GM20431 (cell line): Measurements from ENCODE around the gene ANO3.
"Not testable (repeated sequence)": the region's sequence is repeated elsewhere in the genome, so short reads cannot be mapped to it uniquely, and the experiment has no call there.

ENCODE experiments used
- in situ Hi-C: fragments of 300-500 bp; cut with MseI, MboI; formaldehyde crosslinking; loops from one replicate; pipeline ENCODE4 v1.15.0; 2020; ENCODE audit warnings: low sequenced_read_pairs; ENCODE audit not compliant: unreplicated experiment

ANO3 gene

DNA sequence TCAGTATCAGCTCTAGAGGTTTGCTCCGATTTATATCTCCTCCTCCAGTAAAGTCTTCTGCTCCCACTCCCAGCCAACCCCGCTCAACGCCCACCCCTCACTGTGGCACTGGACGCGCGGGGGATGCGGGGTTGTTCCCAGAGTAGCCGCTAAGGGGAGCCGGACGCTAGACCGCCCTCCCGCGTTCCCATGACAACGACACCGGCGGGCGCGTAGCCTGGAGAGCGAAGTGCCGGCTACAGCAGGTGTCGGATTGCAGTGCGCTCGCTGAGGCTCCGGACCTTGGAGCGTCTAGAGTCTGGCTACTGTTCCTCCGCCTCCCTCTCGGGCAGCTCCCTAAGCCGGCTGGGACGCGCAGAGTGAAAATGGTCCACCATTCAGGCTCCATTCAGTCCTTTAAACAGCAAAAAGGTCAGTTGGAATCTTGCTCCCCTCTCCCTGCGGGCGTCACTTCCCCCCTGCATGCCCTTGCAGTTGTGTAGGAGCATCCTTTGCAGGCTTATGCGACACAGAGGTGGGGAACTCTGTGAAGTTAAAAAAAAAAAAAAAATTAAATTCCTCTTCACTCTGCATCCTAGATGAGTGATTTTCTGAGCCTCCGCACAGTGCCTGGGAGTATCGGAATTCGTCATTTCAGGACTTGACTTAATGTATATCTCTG is at the start of gene ANO3:
Gene ANO3, plus strand, starts transcription at position 220 of the 661 bp plus-strand sequence. Its CDS starts 146 bp downstream, at position 366.
- in situ Hi-C loops = no loop called here

DNA sequence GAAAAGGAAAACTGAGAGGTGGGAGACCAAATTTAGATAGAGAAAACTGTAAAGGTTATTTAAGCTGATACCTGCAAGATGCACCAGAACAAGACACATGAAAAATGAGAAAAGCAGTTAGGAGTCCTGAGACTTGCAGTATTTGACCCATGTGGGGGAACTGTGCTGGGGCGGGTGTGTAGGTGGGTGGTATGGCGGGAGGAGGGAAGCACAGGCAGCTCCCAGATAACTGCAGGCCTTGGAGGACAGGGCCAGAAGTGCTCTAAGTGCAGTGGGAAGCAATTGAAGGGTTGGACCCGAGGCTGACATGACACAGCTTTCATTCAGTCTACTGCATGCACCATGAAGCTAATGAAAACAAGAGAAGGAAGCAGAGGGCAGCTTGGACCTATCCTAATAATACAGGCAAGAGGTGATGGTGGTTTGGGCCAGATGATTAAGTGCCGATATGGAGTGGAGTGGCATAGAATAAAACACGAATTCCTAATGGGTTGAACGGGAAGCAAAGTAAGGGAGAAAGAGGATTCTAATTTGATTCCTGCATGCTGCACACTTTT is 48.0 kb upstream of the ANO3 start:
- in situ Hi-C loops = loop anchor here (25.0 kb wide), 1 partner anchor 353 kb away; no protein-coding TSS in a partner anchor

DNA sequence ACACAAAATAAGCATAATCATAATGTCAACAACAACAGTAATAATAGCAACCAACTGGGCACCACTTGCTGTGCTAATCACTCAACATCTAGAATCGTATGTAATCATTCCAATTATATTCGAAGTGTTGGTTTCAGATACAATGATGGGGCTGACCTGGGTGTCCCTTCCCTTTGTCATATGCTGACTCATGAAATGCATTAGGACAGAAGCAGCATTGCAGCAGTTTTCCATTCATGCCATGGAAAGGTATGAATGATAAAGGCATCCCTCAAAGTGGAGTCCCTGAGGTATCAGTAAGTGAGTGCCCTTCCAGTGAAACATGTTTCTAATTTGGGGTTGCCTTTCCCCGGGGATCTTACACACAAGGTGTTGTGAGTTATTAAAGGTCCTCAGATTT is 46.3 kb upstream of the ANO3 start:
- in situ Hi-C loops = loop anchor here (25.0 kb wide), 1 partner anchor 352 kb away; no protein-coding TSS in a partner anchor

DNA sequence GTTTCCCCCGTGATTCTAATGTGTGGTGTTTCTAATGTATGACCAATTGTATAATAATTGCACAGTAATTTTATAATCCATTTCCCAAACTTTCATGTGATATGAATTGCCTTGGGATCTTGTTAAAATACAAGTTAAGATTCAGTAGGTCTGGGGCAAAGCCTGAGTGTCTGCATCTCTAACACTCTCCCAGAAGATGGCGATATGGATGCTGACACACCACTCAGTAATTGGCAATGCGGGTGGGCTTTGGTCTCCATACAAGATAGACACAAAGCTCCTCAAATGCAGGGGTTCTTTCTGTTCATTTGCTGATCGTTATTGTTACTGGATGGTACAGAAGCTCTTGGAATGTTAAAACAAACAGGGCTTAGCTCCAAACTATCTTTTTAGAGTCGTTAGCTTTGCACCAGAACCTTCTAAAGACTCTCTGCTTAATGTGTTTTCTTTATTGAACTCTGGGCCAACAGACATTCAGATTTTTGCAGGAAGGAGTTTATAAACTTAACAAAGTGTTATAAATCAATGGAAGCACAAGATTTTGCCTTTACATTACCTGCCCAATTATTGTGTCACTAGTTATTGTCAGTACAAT is 45.4 kb upstream of the ANO3 start:
- in situ Hi-C loops = loop anchor here (25.0 kb wide), 1 partner anchor 351 kb away; no protein-coding TSS in a partner anchor

DNA sequence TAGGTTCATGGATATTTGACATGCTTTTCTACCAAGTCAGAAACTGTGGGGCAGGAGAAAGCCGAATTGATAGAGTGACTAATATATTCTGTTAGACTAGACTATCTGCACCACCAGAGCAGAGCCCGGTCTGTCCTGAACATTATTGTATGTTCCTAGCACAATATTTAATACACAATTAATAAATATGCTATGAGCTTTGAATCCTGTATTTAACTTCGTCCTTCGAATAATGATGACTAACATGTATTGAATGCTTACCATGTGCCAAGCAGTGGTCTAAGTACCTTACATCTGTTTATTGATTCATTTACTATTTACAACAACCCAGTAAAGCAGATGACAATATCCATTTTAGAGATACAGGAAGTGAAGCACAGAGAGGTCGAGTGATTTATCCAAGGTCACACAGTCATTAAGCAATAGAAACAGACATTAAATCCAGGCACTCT is 44.8 kb upstream of the ANO3 start:
- in situ Hi-C loops = loop anchor here (25.0 kb wide), 1 partner anchor 350 kb away; no protein-coding TSS in a partner anchor

DNA sequence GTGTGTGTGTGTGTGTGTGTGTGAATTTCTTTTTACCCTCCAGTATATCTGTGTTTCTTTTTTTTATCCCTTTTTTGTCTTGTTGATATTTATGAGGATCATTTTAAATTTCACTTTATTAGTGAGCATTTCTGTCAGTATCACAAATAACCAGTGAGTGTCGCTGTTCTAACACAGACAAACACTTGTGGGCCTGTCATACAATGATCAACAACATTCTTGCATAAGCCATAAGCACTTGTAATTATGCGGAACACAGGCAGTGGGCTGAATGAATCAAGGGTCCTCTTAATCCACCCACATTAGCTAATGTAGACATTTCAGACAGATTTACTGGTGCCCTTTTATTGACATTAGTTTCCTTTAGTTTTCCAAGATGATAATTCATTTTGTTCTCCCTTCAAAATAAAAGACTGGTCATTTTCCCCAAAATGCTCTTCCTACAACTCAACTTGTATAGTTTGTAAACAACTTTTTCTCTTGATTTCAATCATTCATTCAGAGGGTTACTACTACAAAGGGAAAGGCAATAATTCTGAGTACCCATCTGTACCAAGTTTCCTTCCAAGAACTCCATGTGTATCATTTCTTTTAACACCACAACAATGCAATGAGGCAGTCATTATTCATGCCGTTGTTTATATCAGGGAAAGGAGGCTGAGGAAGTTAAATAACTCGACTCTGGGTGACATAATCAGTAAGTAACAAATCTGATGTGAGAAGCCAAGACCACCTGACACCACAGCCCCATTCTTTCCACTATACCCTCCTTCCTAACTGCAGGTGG is 34.5 kb upstream of the ANO3 start:
- in situ Hi-C loops = loop anchor here (25.0 kb wide), 1 partner anchor 340 kb away; no protein-coding TSS in a partner anchor

DNA sequence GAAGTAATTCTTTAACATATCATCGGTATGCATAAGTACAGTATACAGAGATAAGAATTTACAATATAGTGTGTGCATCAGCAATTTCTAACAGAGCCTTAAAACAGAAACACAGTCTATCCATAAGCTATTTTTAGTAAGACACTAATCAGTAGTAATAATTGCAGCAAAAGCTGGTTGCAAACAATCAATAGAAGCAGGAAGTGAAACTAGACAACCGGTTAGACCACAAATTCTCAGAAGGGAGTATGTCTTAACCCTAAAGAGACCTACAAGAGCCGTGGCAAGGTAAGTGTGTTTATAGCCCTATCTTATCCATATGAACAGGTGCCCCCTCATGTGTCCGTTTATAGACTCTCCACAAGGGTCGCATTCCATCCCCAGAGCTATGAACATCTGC is 15.6 kb upstream of the ANO3 start:
- in situ Hi-C loops = not testable (repeated sequence)

DNA sequence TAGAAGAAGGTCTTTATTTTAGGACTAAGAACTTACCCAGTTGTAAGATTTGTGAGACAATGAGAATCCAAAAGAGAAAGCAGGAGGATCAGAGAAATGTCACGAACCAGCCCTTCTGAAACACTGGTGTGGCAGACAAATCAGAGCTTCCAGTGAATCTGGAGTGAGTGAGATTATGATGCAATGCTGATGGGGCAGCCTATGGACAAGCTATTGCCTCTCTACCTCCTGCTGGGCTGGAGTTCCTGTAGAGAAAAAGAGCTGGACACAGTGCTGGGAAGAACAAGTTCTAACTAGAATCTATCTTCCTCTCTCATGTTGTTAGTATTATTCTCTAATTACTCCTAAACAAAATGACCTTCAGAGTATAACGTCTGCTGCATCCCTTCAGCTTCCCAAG is 12.0 kb upstream of the ANO3 start:
- in situ Hi-C loops = no loop called here

DNA sequence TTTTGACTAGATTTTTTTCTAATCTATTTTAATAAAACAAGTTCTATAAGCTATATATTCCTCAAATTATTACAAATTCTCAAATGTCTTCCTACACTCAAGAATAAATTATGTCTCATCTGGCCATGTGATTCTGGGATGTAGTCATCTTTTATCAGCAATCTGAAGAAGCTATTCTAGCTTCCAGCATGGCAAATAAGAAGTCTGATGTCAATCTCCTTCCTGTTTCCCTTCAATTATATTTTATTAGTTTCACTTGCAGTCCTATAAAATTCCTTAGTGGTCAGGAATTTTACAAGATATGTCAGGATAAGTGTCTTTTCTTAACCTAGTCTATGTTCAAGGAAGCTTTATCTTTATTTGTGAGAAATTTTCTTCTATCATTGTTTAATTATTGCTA is 10.4 kb upstream of the ANO3 start:
- in situ Hi-C loops = no loop called here

DNA sequence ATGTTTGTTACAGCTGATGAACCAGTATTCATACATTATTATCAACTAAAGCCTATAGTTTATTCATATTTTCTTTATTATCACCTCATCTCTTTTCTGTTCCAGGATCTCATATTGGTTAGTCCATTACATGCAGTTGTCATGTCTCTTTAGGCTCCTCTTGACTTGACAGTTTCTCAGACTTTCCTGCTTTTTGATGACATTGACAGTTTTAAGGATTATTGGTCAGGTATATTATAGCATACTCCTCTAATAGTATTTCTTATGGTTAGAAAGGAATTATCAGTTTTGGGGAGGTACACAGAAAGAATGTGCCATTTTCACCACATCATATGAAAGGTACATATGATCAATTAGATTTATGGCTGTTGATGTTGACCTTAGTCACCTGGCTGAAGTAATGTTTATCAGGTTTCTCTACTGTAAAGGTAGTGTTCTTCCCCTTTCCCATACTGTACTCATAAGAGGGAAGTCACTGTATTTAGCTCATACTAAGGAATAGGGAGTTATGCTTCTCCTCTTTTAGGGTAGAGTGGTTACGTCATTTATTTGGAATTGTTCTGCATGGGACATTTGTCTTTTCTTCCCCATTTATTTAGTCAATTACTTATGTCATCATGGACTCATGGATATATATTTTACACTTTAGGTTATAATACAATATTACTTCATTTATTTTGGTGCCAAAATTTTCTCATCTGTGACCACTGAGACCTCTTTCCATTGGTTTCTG is 9.4 kb upstream of the ANO3 start:
- in situ Hi-C loops = no loop called here

DNA sequence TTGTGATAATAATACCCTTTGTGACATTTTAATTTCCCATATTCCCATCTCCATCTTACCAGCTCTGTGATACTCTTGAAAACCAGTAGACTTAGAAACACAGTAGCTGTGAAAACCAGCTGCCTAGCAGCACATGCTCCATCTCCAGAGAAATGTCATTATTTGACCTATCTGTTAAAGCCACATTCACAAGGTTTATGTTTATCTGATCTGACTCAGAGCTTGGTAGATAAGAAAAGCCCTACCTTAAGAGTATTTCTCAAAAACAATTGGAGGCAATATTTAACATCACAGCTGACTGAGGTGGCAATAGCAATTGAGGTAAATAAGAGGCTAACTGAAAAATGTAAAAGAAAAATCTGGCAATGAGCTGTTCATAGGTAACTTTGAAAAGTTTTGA is 8.1 kb upstream of the ANO3 start:
- in situ Hi-C loops = no loop called here

DNA sequence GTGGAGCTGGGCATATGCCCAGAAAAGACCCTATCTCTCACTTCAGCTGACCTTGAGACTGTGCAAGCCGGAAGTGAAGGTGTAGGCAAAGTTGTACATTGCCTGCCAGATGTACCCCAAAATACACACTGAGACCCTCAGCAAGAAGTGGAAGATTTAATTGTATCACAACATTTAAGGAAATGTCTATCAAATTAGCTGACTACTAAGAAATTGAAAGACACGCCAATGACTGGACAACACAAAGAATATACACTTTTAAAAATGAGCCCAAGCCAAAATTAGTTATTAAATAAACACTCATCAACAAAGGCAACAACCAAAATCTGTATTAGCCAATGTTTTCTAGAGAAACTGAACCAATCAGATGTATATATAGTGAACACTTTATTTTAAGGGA is 7.7 kb upstream of the ANO3 start:
- in situ Hi-C loops = no loop called here

DNA sequence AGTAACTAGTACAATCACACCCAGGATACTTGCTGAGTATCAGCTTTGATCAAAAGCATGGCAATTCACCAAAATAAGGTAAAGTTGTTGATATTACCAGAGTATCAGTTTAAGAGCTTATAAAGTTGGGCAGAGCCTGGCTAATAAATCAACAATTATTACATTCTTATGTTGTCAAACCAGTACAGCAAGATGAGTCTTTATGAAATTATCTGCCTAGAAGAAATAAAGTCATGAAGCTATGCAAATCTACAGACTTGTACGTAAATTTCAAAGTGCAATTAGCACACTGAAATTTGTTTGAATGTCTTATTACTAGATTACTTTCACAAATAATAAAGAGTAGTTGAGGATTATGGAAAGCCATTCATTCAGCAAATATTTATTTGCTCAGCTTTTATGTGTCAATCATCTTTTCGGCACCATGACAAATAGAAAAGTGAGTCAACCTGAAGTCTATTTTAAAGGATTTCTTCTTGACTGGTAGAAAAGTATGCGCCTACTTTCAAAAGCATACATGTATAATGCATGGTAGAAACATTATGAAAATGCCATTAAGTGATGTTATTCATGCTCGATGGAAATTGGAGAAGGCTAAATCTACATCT is 5.0 kb upstream of the ANO3 start:
- in situ Hi-C loops = no loop called here

DNA sequence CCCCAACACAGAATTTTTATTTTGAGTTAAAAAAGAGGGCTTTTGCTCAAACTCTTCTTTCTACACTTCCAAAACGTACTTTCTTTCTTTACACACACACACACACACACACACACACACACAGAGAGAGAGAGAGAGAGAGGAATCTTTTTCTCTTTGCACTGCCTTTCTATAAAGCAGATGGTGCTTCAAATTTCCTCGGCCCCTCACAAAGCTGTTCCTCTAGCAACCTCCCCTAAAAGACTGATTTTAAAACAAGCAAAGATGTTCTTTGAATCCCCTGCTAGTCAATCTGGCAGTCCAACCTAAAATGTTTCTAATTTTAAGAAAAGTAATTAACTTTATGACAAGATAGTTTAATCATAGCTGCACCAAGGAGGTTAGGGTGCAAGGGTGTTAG is 2.7 kb upstream of the ANO3 start:
- in situ Hi-C loops = no loop called here

DNA sequence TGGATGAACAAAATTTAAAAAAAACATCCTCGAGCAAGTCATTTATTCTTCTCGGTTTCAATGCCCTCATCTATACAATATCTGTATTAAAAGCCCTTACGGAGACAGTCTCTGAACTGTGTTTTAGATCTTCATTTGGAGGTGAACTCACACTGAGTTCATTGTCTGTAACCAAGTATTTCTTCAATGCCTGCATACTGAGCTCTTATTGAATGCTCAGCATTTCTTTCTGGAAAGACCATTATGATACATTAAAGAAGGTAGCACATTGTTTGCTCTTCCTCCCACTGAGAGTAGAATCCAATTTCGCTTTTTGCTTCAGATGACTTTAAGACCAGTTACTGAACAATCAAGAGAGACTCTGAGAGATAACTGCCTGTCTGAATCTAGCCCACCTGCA is 1.7 kb upstream of the ANO3 start:
- in situ Hi-C loops = no loop called here

DNA sequence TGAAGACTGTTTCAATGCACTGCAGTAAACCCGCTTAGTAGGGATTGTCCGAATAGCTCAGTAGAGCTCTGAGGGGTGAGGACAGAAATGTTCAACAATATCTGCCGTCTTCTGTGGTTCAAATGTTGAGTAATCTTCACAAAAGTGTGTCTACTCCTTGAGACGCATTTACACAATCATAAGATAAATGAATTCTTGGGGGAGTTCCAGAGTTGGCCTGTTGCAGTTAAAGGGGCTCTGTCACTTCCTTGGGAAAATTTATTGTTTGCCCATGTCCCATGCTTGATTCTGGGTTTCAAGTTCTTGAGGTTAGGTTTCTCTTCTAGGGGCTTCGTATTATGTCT is 614 bp downstream of the ANO3 start:
- in situ Hi-C loops = no loop called here

DNA sequence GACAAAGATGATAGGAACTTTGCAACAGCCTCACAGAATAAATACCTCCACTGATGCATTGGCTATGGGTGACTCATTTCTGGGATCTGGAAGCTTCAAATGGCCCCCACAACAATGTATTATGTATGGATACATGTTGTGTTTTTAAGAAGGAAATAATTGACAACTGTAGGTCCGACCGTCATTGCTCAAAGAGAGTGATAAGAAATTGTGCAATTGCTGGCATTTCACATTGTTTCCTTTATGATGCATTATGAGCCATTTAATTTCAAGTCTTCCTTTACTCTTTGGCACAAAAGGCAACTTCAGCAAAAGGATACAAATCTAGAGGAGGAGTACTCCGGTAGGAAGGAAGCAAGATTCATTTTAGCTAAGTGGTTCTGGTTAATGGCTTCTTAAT is 2.0 kb downstream of the ANO3 start:
- in situ Hi-C loops = no loop called here

DNA sequence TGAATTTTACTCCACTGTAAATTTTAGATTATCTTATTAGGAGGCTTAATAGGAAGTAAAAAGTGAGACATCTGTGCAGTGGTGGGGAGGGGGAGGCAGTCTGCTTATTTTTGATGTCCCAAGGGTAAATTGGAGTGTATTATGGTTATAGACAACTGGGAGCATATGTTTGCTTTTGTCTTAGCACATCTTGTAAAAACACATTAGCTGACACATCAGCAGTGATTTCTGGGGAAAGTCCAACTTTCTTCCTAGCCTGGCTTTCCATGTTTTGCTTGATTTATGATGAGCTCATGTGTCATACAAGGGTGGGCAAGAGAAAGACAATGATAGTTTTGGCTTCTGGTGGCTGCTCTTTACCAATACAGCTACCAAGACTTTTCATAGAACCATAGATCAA is 4.0 kb downstream of the ANO3 start:
- in situ Hi-C loops = no loop called here

DNA sequence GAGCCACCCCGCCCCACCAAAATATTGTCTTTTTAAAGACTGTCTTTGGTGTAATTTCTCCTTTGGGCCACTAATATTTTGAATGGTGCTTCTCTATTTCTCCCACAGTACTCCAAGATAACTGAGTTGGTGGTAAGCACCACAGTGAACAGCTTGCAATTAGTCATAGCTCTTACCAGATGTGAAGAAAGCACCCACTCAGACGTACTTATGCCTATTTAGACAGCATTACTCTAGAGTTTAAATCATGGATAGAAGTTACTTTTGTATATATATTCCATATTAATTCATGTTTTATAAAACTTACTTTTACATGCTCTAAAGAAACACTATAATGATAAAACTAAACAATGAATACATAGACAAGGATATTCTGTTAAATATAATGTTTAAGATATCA is 12.7 kb downstream of the ANO3 start:
- in situ Hi-C loops = no loop called here

DNA sequence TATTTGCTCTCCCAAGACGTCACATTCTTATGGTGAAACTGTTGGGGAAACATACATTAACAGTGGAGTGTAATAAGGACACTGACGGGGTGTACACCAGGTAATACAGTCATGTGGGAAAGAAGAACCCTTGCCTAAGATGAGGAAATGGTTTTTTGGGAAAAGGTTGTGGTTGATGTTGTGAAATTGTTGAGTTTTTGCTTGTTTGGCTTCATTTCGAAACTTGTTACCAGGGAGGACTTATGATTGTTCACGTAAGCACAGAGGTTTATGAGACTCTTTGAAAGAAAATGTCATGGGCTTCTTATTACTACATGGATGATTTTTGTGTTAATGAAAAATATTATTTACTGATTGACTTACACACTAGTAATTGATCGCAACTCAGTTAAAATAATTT is 16.8 kb downstream of the ANO3 start:
- in situ Hi-C loops = no loop called here
